Transverse colon (tissue), 4 donors: ENCODE data around the gene MRC1.

Source experiments
- CTCF ChIP-seq, 5 experiments: fragments of 200-600 bp in 3 of 5; fragments of 450-650 bp in 2 of 5; sonication (generic) in 3 of 5; IDR thresholded peaks; 1 replicate in 2 of 5; 2 replicates in 3 of 5; pipeline ENCODE4 v1.5.1; 2016 to 2017; ENCODE audit warnings: antibody characterized with exemption in 5 of 5, inconsistent platforms in 3 of 5, mild to moderate bottlenecking in 2 of 5, moderate library complexity in 1 of 5
- EP300 ChIP-seq: sonication (generic); formaldehyde crosslinking; IDR thresholded peaks from one replicate; pipeline ENCODE4 v1.6.1; 2017; ENCODE audit warnings: antibody characterized with exemption, low read depth
- POLR2A ChIP-seq: fragments of 450-650 bp; IDR thresholded peaks from one replicate; pipeline ENCODE4 v1.6.1; 2016; ENCODE audit warnings: antibody characterized with exemption, mild to moderate bottlenecking, moderate library complexity
- POLR2AphosphoS5 ChIP-seq, 3 donors: sonication (generic); formaldehyde crosslinking; IDR thresholded peaks; one replicate each; pipeline ENCODE4 v1.6.1; 2016; ENCODE audit warnings: antibody characterized with exemption in 3 of 3

- TF ChIP-seq POLR2A (no peak), CTCF (IDR thresholded peaks at IDR 0.05) (peak in 1 of 5 experiments; percentile 10), EP300 (no peak), POLR2AphosphoS5 (IDR thresholded peaks at IDR 0.05) (no peak)
Measured at GRCh38 chr10:17836942-17837341, 27.8 kb downstream of the MRC1 start.
